Chondrocyte (in vitro differentiated cells): ENCODE data around the gene KCTD8. TPM values are rescaled to one million over a fixed set of nuclear protein-coding genes. Genes with fewer than 3 reads are reported as not detected.

ENCODE experiments used
- DNase-seq: peaks from one replicate; pipeline ENCODE4 v3.0.0; 2021; ENCODE audit warnings: mixed read lengths, low spot score
- H3K27ac Mint-ChIP-seq: one replicate; pipeline ENCODE4 v1.8.0; 2021; ENCODE audit warnings: mild to moderate bottlenecking, moderate library complexity, mixed read lengths; ENCODE audit not compliant: unreplicated experiment
- H3K27me3 Mint-ChIP-seq: 2 replicates; pipeline ENCODE4 v1.8.0; 2021; ENCODE audit warnings: low read depth, mixed read lengths
- H3K36me3 Mint-ChIP-seq: 2 replicates; pipeline ENCODE4 v1.8.0; 2021; ENCODE audit warnings: low read depth, mixed read lengths
- H3K4me1 Mint-ChIP-seq: 2 replicates; pipeline ENCODE4 v1.8.0; 2021; ENCODE audit warnings: low read depth, mild to moderate bottlenecking, mixed read lengths
- H3K4me3 Mint-ChIP-seq: one replicate; pipeline ENCODE4 v1.8.0; 2021; ENCODE audit warnings: mild to moderate bottlenecking, moderate library complexity, mixed read lengths; ENCODE audit not compliant: unreplicated experiment
- H3K9me3 Mint-ChIP-seq: 2 replicates; pipeline ENCODE4 v1.8.0; 2021; ENCODE audit warnings: low read depth, mixed read lengths
- total RNA-seq: library from RNA; stranded (reverse); gene quantifications from 3 replicates; pipeline ENCODE4 v1.2.1, GENCODE V29; 2021
- TF ChIP-seq, protein P1 (sequence below): fragments of 200-600 bp; sonication (generic); IDR thresholded peaks from 2 replicates; pipeline ENCODE4 v1.5.0; 2021; ENCODE audit warnings: antibody characterized with exemption, mild to moderate bottlenecking, moderate library complexity

KCTD8 gene
- total RNA-seq, 1 donor from 2014 or later: not detected

GRCh38 chr4:44462259-44462658 is 13.7 kb upstream of the KCTD8 start:
- TF ChIP-seq, protein P1, sequence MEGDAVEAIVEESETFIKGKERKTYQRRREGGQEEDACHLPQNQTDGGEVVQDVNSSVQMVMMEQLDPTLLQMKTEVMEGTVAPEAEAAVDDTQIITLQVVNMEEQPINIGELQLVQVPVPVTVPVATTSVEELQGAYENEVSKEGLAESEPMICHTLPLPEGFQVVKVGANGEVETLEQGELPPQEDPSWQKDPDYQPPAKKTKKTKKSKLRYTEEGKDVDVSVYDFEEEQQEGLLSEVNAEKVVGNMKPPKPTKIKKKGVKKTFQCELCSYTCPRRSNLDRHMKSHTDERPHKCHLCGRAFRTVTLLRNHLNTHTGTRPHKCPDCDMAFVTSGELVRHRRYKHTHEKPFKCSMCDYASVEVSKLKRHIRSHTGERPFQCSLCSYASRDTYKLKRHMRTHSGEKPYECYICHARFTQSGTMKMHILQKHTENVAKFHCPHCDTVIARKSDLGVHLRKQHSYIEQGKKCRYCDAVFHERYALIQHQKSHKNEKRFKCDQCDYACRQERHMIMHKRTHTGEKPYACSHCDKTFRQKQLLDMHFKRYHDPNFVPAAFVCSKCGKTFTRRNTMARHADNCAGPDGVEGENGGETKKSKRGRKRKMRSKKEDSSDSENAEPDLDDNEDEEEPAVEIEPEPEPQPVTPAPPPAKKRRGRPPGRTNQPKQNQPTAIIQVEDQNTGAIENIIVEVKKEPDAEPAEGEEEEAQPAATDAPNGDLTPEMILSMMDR: no peak
- Mint-ChIP-seq H3K4me1 (no peaks in the 10 kb centered on the region), H3K27ac (no peak overlapping the region), H3K27me3 (no peaks in the 10 kb centered on the region), H3K36me3 (no peaks in the 10 kb centered on the region), H3K9me3 (peaks cover 9% of the 10 kb centered on the region), H3K4me3 (no peak overlapping the region)
- DNase-seq: no peak

DNA sequence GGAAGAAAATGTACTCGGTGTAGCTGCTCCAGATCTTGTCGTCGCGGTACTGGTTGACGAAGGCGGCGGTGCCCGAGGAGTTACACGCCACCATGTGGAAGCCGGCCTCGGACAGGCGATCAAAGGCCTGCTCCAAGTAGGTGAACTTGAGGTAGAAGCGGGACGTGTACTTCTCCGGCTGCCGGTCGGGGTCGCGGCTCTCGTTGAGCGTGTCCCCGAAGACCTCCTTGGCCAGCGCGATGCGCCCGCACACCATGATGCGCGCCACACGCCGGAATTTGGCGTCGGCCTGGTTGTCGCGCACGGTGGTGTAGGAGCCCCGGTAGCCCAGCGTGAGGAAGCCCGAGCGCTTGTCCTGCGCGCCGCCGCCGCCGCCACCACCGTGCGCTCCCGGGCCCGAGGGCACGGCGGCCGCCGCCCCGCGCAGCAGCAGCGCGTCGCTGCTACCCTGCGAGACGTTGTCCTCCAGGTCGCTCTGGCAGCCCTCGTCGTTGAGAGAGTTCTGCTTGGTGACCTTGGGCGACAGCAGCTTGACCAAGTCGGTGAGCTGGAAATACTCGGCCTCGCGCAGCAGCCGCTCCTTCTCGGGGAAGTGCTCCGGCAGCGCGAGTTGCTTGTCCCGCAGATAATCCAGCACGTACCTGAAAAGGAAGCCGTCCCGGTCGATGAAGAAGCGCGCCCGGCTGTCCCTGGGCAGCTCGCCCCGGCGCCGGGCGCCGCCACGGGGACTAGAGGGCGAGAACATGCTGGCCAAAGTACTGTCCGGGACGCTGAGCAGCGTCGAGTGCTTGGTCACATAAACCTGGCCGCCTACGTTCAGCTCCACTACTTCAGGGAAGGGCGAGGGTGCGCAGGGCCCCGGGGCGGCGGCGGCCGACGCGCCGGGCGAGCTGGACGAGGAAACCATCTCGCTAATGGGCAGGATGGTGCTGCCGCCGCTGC is 775 bp downstream of the KCTD8 start:
- no peaks in the 10 kb centered on the region for H3K36me3 Mint-ChIP-seq
- H3K4me3 Mint-ChIP-seq: peak overlapping the region; percentile 5
- TF ChIP-seq, protein P1: no peak
- H3K27ac Mint-ChIP-seq: no peak overlapping the region
- H3K27me3 Mint-ChIP-seq: peaks cover 67% of the 10 kb centered on the region
- H3K9me3 Mint-ChIP-seq: no peaks in the 10 kb centered on the region
- peaks cover 10% of the 10 kb centered on the region for H3K4me1 Mint-ChIP-seq
- peak; percentile 89 for DNase-seq

DNA sequence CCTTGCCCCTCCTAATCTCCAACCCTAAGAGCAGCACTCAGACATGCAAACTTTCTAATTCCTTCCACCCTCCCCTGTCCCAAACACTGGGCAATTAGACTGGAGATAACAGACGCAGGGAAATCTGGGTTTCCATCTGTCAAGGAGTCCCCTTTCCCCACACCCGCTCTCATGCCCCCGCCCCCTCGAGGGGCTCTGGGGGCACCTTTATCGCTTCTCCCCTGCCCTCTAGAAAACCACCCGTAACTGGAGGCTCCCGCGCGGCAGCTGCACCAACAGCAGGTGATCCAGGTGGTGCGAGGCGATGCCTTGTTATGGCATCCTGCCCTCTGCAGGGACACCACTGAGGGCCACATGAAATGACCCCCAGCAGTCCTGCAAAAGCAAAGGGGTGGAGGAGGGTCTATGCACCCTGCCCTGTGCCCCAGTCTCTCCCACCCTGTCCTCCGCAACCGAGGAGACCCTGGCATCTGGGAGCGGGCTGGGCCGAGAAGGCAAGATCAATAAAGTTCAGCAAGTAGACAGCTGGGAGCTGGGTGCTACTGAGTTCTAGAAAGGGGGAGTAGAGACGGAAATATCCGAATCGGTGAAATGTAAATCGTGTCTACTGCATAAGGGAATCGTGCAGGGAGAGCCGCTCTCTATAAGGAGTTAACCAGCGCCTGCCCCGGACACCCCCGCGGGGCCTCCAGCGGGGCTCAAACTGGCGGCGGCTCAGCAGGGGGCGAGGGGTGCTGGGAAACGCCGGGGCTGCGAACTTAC is 1.6 kb downstream of the KCTD8 start:
- Mint-ChIP-seq H3K4me3 (peak overlapping the region; percentile 5), H3K4me1 (peaks cover 10% of the 10 kb centered on the region), H3K27ac (no peak overlapping the region), H3K27me3 (peaks cover 63% of the 10 kb centered on the region), H3K9me3 (no peaks in the 10 kb centered on the region), H3K36me3 (no peaks in the 10 kb centered on the region)
- DNase-seq: peak; percentile 68
- TF ChIP-seq, protein P1: no peak

- H3K27ac Mint-ChIP-seq: no peak overlapping the region
- H3K36me3 Mint-ChIP-seq: no peaks in the 10 kb centered on the region
- H3K9me3 Mint-ChIP-seq: no peaks in the 10 kb centered on the region
- DNase-seq: no peak
- H3K27me3 Mint-ChIP-seq: peaks cover 58% of the 10 kb centered on the region
- TF ChIP-seq, protein P1: no peak
- H3K4me1 Mint-ChIP-seq: peaks cover 10% of the 10 kb centered on the region
- H3K4me3 Mint-ChIP-seq: no peak overlapping the region
These were observed 2.4 kb downstream of the KCTD8 start for GRCh38 chr4:44446191-44446590.

- Mint-ChIP-seq H3K4me3 (no peak overlapping the region), H3K27ac (no peak overlapping the region), H3K9me3 (no peaks in the 10 kb centered on the region), H3K27me3 (peaks cover 30% of the 10 kb centered on the region), H3K36me3 (no peaks in the 10 kb centered on the region), H3K4me1 (no peaks in the 10 kb centered on the region)
- DNase-seq: no peak
- TF ChIP-seq, protein P1: no peak
These were observed 9.9 kb downstream of the KCTD8 start for GRCh38 chr4:44438687-44439086.
